Endothelial cell (in vitro differentiated cells): ENCODE results near the gene SNRPD2. TPM values are rescaled to one million over a fixed set of nuclear protein-coding genes. Genes with fewer than 3 reads are reported as not detected.

Source experiments
- DNase-seq: peaks from one replicate; pipeline ENCODE4 v3.0.0; 2021; ENCODE audit warnings: low spot score
- H3K27ac Mint-ChIP-seq: one replicate; pipeline ENCODE4 v1.8.0; 2021; ENCODE audit warnings: mixed read lengths, inconsistent platforms; ENCODE audit not compliant: unreplicated experiment
- H3K27me3 Mint-ChIP-seq: one replicate; pipeline ENCODE4 v1.8.0; 2021; ENCODE audit warnings: mild to moderate bottlenecking, moderate library complexity, mixed read lengths, inconsistent platforms; ENCODE audit not compliant: unreplicated experiment
- H3K36me3 Mint-ChIP-seq: one replicate; pipeline ENCODE4 v1.8.0; 2021; ENCODE audit warnings: mild to moderate bottlenecking, low read depth, mixed read lengths, inconsistent platforms; ENCODE audit not compliant: unreplicated experiment
- H3K4me1 Mint-ChIP-seq: one replicate; pipeline ENCODE4 v1.8.0; 2021; ENCODE audit warnings: mild to moderate bottlenecking, mixed read lengths, inconsistent platforms; ENCODE audit not compliant: unreplicated experiment
- H3K4me3 Mint-ChIP-seq: one replicate; pipeline ENCODE4 v1.8.0; 2021; ENCODE audit warnings: mild to moderate bottlenecking, mixed read lengths, inconsistent platforms; ENCODE audit not compliant: unreplicated experiment
- H3K9me3 Mint-ChIP-seq: one replicate; pipeline ENCODE4 v1.8.0; 2021; ENCODE audit warnings: mixed read lengths, inconsistent platforms; ENCODE audit not compliant: unreplicated experiment
- total RNA-seq: library from RNA; stranded (reverse); fragmentation: NEBNext Ultra II Directional; extraction: Animal tissue kit (Norgen Biotek cat#: 25700); gene quantifications from one replicate; pipeline ENCODE4 v1.2.1, GENCODE V29; 2021; ENCODE audit not compliant: unreplicated experiment
- TF ChIP-seq, protein P1 (sequence below): fragments of 200-600 bp; sonication (generic); IDR thresholded peaks from one replicate; pipeline ENCODE4 v1.5.0; 2021; ENCODE audit warnings: antibody characterized with exemption; ENCODE audit not compliant: unreplicated experiment

The SNRPD2 gene
- total RNA-seq, 1 donor from 2014 or later = 479 TPM

DNA sequence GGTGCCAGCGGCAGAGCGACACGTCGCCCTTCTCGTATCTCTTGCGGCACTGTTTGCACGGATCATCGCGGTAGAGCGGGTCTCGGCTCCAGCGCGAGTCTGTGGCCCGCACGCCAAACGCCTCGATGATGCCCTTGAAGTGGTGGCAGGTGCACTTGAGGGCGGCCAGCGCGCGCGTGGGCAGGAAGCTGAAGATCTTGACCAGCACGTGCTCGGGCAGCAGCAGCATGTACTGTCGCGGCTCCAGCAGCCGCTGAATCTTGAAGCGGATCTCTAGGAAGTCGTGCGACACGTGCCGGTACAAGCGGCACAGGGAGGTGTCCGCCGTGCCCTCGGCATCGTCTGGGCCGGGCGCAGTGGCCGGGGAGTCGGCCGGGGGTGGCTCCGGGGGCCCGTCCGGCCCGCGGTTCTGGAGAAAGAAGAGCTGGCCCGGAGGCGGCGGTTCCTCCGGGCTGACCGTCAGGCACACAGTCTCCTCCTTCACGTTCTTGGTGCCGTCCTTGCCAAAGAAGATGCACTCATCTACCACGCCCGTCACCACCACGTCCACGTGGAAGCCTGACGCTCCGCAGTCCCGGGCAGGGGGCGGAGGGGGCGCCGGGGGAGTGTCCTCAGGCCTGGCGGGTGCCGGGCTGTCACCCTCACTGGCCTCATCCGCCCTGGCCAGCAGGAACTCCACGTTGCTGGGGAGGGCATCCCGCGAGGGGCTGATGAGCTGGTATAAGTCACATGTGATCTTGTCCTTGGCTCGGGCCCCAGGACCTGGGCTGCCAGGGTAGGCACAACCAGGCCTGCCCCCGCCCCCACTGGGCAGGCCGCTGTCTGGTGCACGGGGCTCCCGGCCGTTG, 20.3 kb upstream of the SNRPD2 start:
- H3K36me3 Mint-ChIP-seq = peaks cover 16% of the 10 kb centered on the region
- DNase-seq = no peak
- TF ChIP-seq, protein P1, sequence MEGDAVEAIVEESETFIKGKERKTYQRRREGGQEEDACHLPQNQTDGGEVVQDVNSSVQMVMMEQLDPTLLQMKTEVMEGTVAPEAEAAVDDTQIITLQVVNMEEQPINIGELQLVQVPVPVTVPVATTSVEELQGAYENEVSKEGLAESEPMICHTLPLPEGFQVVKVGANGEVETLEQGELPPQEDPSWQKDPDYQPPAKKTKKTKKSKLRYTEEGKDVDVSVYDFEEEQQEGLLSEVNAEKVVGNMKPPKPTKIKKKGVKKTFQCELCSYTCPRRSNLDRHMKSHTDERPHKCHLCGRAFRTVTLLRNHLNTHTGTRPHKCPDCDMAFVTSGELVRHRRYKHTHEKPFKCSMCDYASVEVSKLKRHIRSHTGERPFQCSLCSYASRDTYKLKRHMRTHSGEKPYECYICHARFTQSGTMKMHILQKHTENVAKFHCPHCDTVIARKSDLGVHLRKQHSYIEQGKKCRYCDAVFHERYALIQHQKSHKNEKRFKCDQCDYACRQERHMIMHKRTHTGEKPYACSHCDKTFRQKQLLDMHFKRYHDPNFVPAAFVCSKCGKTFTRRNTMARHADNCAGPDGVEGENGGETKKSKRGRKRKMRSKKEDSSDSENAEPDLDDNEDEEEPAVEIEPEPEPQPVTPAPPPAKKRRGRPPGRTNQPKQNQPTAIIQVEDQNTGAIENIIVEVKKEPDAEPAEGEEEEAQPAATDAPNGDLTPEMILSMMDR = no peak
- H3K4me1 Mint-ChIP-seq = peaks cover 18% of the 10 kb centered on the region
- H3K27ac Mint-ChIP-seq = no peak overlapping the region
- peak overlapping the region; percentile 47 for H3K4me3 Mint-ChIP-seq
- H3K9me3 Mint-ChIP-seq = no peaks in the 10 kb centered on the region
- peaks cover 9% of the 10 kb centered on the region for H3K27me3 Mint-ChIP-seq

DNA sequence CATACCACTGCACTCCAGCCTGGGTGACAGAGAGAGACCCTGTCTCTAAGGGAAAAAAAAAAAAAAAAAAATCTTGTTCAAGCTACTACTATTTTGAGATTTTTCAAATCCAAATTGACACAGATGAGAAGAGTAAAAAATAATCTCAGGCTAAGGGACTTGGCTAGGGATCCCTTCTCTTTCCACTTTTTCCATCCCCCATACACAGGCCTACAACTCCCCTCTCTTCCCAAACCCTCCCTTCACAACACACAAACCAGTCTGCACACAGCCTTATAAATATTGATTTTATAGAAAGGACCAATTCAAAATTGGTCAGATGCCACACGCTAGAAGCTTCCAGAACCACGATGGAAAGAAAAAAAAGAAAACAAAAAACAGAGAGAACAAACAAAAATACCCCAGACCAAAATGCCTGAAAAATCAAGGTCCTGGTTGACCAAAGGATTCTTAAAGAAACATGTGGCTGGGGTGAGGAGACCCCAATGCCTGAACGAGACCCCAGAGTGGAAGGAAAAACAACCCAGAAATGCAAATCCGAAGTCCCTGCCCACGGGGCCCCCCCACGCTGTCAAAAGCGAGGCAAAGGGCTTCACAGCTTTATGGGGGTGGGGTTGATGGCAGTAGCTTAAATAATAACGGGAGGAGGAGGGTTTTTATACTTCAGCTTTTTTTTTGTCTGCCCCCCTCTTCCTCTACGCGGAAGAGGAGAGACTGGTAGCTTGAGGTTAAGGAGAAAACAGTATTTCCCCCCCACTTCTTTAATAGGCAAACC, 18.8 kb upstream of the SNRPD2 start:
- Mint-ChIP-seq H3K9me3 (no peaks in the 10 kb centered on the region), H3K27ac (peak overlapping the region; percentile 4), H3K4me1 (peaks cover 5% of the 10 kb centered on the region), H3K36me3 (peaks cover 16% of the 10 kb centered on the region), H3K4me3 (peak overlapping the region; percentile 33), H3K27me3 (peaks cover 6% of the 10 kb centered on the region)
- TF ChIP-seq, protein P1 = no peak
- no peak for DNase-seq

DNA sequence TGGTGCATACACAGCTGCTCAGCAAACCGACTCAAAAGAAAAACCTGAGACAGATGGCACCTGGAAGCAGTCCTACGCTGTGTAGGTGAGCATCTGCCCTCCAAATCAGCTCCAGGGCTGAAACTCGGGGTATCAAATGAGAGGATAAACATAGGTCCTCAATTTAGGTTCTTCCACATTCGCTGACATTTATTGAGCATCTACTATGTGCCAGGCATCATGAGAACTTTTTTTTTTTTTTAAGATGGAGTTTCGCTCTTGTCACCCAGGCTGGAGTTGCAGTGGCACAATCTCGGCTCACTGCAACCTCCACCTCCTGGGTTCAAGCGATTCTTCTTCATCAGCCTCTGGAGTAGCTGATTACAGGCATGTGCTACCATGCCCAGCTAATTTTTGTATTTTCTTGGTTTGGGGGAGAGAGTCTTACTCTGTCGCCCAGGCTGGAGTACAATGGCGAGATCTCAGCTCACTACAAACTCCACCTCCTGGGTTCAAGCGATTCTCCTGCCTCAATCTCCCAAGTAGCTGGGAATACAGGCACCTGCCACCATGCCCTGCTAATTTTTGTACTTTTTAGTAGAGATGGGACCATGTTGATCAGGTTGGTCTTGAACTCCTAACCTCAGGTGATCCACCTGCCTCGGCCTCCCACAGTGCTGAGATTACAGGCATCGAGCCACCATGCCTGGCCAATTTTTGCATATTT, 14.1 kb upstream of the SNRPD2 start:
- peaks cover 4% of the 10 kb centered on the region for H3K4me1 Mint-ChIP-seq
- no peak overlapping the region for H3K4me3 Mint-ChIP-seq
- H3K27ac Mint-ChIP-seq = no peak overlapping the region
- TF ChIP-seq, protein P1 = no peak
- peaks cover 21% of the 10 kb centered on the region for H3K36me3 Mint-ChIP-seq
- H3K9me3 Mint-ChIP-seq = no peaks in the 10 kb centered on the region
- DNase-seq = no peak
- peaks cover under 1% of the 10 kb centered on the region for H3K27me3 Mint-ChIP-seq

DNA sequence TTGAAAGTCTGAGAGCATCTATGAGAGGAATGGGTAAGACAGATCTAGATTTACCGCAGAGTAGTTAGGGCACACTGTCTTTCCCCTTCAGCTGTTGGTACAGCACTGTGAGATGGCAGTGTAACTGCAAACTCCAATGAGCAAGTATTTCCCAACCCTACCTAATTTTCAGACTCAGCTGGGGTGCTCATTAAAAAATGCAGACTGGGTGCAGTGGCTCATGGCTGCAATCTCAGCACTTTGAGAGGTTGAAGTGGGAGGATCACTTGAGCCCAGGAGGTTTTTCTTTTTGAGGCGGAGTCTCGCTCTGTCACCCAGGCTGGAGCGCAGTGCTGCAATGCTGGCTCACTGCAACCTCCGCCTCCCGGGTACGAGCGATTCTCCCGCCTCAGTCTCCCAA, 13.4 kb upstream of the SNRPD2 start:
- TF ChIP-seq, protein P1 = no peak
- Mint-ChIP-seq H3K9me3 (no peaks in the 10 kb centered on the region), H3K27ac (no peak overlapping the region), H3K4me1 (no peaks in the 10 kb centered on the region), H3K4me3 (no peak overlapping the region), H3K27me3 (peaks cover 1% of the 10 kb centered on the region), H3K36me3 (peaks cover 15% of the 10 kb centered on the region)
- no peak for DNase-seq
